AG10803 (cell line): ENCODE results near the gene ELF5.

ENCODE experiments used
- DNase-seq: peaks from one replicate; pipeline ENCODE4 v3.0.0; 2010; ENCODE audit warnings: low read depth
- H3K4me3 ChIP-seq: 2 replicates; pipeline ENCODE4 v1.5.1; 2011; ENCODE audit warnings: mild to moderate bottlenecking, low read length, control low read depth
- TF ChIP-seq, protein P1 (sequence below): conservative IDR thresholded peaks from 2 replicates; pipeline ENCODE4 v1.5.1; 2011; ENCODE audit warnings: mild to moderate bottlenecking, low read length, control low read depth, inconsistent platforms

The ELF5 gene

DNA sequence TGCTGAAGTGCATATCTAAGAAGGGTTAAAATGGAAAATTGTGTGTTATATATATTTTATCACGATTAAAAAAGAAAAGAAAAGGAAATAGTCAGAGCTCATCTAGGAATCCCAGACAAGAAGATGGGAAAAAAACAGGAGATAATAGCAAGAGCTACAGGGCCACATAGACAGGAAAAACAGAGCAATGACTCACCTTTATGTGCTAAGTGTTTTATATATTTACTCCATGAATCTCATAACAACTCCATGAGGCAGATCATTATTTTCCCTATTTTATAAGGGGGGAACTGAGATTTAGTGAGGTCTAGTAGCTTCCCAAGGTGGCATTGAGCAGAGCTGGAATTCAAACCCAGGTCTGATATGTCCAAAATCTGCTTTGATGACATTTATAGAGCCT, 18.1 kb upstream of the ELF5 start:
- TF ChIP-seq, protein P1, sequence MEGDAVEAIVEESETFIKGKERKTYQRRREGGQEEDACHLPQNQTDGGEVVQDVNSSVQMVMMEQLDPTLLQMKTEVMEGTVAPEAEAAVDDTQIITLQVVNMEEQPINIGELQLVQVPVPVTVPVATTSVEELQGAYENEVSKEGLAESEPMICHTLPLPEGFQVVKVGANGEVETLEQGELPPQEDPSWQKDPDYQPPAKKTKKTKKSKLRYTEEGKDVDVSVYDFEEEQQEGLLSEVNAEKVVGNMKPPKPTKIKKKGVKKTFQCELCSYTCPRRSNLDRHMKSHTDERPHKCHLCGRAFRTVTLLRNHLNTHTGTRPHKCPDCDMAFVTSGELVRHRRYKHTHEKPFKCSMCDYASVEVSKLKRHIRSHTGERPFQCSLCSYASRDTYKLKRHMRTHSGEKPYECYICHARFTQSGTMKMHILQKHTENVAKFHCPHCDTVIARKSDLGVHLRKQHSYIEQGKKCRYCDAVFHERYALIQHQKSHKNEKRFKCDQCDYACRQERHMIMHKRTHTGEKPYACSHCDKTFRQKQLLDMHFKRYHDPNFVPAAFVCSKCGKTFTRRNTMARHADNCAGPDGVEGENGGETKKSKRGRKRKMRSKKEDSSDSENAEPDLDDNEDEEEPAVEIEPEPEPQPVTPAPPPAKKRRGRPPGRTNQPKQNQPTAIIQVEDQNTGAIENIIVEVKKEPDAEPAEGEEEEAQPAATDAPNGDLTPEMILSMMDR = no peak
- no peak for DNase-seq
- H3K4me3 ChIP-seq = no peak overlapping the region

DNA sequence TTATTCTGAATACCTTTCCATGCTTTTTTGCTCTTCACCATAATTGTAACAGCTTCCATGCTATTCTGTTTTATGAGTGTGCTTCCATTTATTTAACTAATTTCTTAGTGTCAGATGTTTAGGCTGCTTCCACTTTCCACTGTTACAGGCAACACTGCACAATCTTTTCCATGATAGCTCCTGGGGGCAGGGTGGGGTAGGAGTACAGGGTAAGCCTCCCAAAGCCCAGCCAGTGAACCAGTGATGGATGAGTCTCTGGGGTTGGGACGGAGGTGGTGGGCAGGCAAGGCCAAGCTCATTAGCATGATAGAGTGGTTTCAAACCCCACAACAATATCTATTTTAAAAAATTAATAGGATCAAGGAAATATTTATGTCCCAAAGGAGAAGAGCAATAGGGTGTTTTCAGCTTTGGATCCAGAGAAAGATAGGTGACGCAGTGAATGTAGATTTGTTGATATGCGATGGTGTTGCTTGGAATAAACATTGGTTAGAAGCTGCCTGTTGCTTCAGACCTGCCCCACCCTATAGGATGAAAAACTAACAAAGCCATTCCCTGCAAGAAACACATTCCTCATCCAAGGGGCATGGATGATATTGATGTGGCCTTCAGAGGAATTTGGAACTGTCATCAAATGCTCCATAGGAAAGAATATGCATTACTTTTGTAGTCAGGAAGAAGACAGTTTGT, 17.1 kb upstream of the ELF5 start:
- TF ChIP-seq, protein P1 = no peak
- no peak overlapping the region for H3K4me3 ChIP-seq
- DNase-seq = no peak

DNA sequence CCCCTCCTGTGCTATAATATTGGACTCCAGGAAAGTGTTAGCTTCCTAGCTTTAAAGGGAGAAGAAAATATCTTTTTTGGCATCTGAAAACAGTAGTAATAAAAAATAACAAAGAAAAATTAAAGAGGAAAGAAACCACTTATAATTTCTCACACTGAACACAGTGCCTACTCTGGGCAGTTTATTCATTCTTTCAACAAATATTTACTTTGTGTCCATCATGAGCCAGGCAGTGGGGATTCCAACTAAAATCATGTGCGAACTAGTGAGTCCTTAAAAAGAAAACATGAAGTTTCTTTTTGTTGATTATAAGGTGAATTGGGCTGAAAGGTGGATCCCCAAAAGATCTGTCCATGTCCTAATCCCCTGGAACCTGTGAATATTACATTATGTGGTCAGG, 16.0 kb upstream of the ELF5 start:
- TF ChIP-seq, protein P1 = no peak
- no peak for DNase-seq
- H3K4me3 ChIP-seq = no peak overlapping the region

DNA sequence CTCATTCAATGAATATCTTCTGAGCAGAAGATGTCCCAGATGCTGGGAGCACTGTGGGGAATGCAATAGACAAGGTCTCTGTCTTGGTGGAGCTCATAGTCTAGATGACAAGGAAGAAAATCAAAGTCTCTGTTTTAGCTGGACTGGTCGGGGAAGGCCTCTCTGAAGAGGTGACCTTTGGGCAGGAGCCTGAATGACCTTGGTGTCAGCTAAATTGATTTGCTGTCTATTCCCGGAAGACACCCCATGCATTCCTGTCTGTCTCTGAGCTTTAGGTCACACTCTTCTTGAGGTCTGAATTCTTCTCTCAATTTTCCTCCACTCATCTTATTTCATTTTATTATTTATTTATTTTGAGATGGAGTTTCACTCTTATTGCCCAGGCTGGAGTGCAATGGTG, 14.5 kb upstream of the ELF5 start:
- H3K4me3 ChIP-seq = no peak overlapping the region
- DNase-seq = no peak
- TF ChIP-seq, protein P1 = no peak

DNA sequence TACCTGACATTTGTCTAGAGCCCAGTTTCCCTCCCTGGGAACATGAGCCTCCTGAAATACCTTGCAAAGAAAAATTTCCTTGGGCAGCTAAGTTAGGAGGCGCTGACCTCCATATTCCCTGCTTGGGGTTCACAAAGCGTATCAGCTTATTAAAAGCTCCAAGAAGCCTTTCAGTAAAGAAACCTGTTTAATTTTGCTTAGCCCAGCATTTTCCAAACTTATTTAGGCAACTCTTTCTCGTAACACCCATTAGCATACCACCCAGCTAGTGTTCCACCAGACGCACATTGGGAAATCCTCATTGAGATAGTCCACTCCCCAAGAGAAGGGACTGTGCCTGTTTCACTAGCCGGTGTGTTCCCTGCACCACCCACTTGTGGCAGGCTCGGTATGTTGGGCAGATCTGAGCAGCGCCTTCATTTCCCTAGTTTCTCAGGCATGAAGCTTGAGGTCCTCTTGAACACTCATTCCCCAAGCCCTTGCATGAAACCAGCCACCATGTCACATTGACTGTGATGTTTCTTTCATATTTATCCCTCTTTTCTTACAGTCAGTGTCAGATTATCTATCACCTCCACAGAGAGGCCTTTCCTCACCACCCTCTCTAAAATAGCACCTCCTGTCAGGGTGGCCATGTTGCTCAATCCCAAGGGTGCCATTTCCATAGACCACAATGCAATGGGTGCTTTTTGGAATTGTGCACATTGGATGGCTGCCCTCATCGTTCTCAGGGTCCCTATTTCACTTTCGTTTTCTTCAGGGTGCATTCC, 12.5 kb upstream of the ELF5 start:
- TF ChIP-seq, protein P1 = no peak
- H3K4me3 ChIP-seq = no peak overlapping the region
- DNase-seq = no peak

DNA sequence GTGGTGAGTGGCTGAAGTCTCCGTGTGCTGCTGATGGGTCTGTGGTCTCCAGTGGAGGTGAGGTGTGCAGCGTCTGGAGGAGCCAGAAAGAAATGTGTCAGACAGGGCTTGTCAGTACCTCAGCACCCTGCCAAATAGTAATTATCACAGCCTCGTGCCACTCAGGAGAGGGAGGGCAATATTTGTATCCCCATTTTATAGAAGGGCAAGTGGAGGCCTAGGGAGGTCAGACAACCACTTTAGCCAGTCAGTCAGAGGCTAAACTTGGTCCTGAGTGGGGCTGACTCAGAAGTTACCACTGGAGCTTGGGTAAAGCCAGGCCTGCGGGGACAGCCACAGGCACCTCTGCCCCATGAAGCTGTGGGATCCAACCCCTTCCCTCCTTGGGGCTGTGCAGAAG, 11.5 kb upstream of the ELF5 start:
- no peak overlapping the region for H3K4me3 ChIP-seq
- DNase-seq = no peak
- TF ChIP-seq, protein P1 = no peak

DNA sequence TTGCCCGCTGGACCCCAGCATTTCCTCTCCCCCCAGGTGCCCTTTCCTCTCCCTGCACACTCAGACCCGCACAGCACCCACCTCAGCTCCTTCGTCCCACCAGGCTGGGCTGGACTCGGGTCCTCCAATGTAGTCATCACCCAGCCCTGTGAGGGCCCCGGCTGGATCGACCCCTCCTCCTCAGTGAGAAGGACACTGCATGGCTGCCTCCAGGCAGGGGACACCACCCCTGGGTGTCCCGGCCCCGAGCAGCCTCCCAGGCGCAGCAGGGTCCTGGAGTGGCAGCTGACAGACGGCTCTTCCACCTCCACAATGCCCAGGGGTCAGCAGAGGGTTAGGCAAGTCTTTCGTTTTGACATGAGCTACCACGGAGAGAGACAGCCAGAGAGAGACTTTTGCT, 11.1 kb upstream of the ELF5 start:
- TF ChIP-seq, protein P1 = no peak
- DNase-seq = no peak
- H3K4me3 ChIP-seq = no peak overlapping the region
